Measurements from ENCODE around the gene FAF1.

Gene FAF1

GRCh38 chr1:50458507-50458906, 501.6 kb downstream of the FAF1 start:
- DNase-seq (ENCODE audit: low read depth, low spot score) = no peak
- CTCF ChIA-PET = interaction anchor here (1.0 kb wide), 1 partner anchor 112 kb away, joined by 3 read pairs; no protein-coding TSS in a partner anchor
- no peak for TF ChIP-seq CTCF (IDR thresholded peaks at IDR 0.05; ENCODE audit: insufficient read depth, low read length, missing control alignments)
- POLR2A ChIA-PET = no interaction called here
- no peak overlapping the region for H3K4me3 ChIP-seq (ENCODE audit: low read depth, low read length)

GRCh38 chr1:50454911-50455310, 505.2 kb downstream of the FAF1 start:
- no peak for TF ChIP-seq CTCF (IDR thresholded peaks at IDR 0.05; ENCODE audit: insufficient read depth, low read length, missing control alignments)
- ChIA-PET POLR2A (no interaction called here), CTCF (no interaction called here)
- no peak overlapping the region for H3K4me3 ChIP-seq (ENCODE audit: low read depth, low read length)
- no peak for DNase-seq (ENCODE audit: low read depth, low spot score)

GRCh38 chr1:50453266-50453665, 506.8 kb downstream of the FAF1 start:
- ChIA-PET POLR2A (no interaction called here), CTCF (interaction anchor here (0.7 kb wide), 1 partner anchor 143 kb away, joined by 3 read pairs; no protein-coding TSS in a partner anchor)
- no peak for TF ChIP-seq CTCF (IDR thresholded peaks at IDR 0.05; ENCODE audit: insufficient read depth, low read length, missing control alignments)
- H3K4me3 ChIP-seq (ENCODE audit: low read depth, low read length) = no peak overlapping the region
- DNase-seq (ENCODE audit: low read depth, low spot score) = no peak

- no peak for DNase-seq (ENCODE audit: low read depth, low spot score)
- no peak for TF ChIP-seq CTCF (IDR thresholded peaks at IDR 0.05; ENCODE audit: insufficient read depth, low read length, missing control alignments)
- ChIA-PET POLR2A (no interaction called here), CTCF (no interaction called here)
- no peak overlapping the region for H3K4me3 ChIP-seq (ENCODE audit: low read depth, low read length)
Measured at GRCh38 chr1:50452700-50453099, 507.4 kb downstream of the FAF1 start.

- POLR2A ChIA-PET = no interaction called here
- CTCF ChIA-PET = interaction anchor here (1.4 kb wide), 1 partner anchor 22 kb away, joined by 3 read pairs; no protein-coding TSS in a partner anchor
- DNase-seq (ENCODE audit: low read depth, low spot score) = no peak
- TF ChIP-seq CTCF (IDR thresholded peaks at IDR 0.05; ENCODE audit: insufficient read depth, low read length, missing control alignments) = no peak
- H3K4me3 ChIP-seq (ENCODE audit: low read depth, low read length) = no peak overlapping the region
Measured at GRCh38 chr1:50450861-50451653, 509.0 kb downstream of the FAF1 start.

GRCh38 chr1:50447961-50448360, 512.1 kb downstream of the FAF1 start:
- POLR2A ChIA-PET = no interaction called here
- TF ChIP-seq CTCF (IDR thresholded peaks at IDR 0.05; ENCODE audit: insufficient read depth, low read length, missing control alignments) = no peak
- no peak for DNase-seq (ENCODE audit: low read depth, low spot score)
- no peak overlapping the region for H3K4me3 ChIP-seq (ENCODE audit: low read depth, low read length)
- CTCF ChIA-PET = interaction anchor here (1.0 kb wide), 1 partner anchor 9 kb away, joined by 4 read pairs; no protein-coding TSS in a partner anchor
